ENCODE results near the gene HDHD5. TPM values are rescaled to one million over a fixed set of nuclear protein-coding genes. Genes with fewer than 3 reads are reported as not detected.

The HDHD5 gene
- total RNA-seq, 1 donor from 2014 or later = 69.4 TPM

GRCh38 chr22:17105143-17106129 is 53.6 kb downstream of the HDHD5 start:
- DNase-seq = no peak

DNA sequence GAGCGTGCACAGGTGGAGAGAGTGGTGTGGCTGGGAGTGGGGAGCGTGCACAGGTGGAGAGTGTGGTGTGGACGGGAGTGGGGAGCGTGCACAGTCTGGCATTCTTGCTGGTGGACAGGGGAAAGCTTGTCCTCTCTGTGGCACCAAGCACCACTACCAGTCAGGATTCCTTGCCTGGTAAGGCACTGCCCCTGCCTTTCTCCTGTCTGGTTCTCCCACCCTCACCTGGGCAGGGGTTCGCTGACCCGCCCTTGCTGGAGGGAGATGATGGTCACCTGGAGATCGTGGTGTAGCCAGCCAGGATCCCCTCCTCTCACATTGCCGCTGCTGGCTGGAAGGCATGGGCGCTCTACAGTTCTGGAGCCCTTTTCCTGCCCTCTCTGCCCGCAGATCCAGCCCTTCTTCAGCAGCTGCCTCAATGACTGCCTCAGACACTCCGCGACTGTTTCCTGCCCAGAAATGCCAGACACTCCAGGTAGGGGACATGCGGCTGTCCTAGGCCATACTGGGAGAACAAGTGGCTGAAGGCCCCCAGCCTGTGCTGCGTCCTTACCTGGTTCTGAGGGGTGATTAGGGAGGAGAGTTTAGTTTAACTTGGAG is 54.6 kb downstream of the HDHD5 start:
- DNase-seq = no peak

- DNase-seq = no peak
Measured at GRCh38 chr22:17103351-17103750, 55.7 kb downstream of the HDHD5 start.

GRCh38 chr22:17102297-17102667 is 56.8 kb downstream of the HDHD5 start:
- no peak for DNase-seq

DNA sequence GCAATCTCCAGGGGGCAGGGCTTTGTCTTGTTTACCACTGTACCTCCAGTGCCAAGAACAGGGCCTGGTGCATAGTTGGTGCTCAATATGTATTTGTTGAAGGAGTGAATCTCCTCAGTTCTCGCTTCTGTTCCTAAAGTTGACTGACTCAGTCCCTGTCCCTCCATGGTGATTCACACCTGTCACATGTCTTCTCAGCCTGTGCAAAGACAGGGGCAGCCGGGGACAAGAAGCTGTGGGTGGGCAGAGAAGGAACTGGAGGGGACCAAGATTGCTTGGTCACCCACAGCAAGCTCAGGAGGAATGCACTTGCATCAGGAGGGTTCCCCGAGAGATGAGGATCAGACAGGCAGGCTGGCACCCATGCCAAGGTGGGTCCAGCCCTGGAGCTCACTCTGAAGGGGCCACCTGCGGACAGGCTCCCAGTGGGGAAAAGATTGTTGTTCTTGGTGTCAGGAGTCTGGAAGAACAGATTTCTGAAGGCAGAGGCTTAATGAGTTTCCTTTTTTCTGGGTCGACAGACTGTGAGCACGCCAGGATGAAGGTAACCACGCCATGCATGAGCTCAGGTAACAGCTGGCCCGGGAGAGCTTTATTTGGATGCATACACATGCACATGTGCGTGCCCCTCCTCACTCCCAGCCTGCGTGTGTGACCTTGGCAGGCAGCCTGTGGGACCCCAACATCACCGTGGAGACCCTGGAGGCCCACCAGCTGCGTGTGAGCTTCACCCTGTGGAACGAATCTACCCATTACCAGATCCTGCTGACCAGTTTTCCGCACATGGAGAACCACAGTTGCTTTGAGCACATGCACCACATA is 57.4 kb downstream of the HDHD5 start:
- no peak for DNase-seq

- no peak for DNase-seq
Measured at GRCh38 chr22:17100621-17101020, 58.5 kb downstream of the HDHD5 start.

- no peak for DNase-seq
Measured at GRCh38 chr22:17098379-17098819, 60.7 kb downstream of the HDHD5 start.

GRCh38 chr22:17097701-17098100 is 61.4 kb downstream of the HDHD5 start:
- DNase-seq = no peak

GRCh38 chr22:17097062-17097461 is 62.0 kb downstream of the HDHD5 start:
- no peak for DNase-seq

DNA sequence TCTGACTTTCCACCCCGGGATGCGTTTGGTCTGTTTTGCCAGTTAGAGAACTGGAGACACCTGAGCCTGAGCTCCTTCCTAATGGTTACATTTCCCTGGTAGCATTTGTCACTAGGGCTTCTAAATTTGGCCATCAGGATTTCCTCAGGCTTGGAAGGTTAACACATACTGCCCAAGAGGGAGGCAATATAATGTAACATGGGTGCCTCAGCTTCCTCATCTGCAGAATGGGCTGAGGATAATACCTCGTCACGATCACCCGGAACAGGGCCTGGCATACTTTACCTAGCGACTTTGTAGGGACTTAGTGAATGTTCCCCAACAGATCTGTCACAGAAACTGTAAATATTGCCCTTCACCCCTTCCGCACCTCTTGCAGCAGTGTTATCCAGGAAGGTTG is 63.0 kb downstream of the HDHD5 start:
- DNase-seq = no peak

- no peak for DNase-seq
Measured at GRCh38 chr22:17095538-17095937, 63.5 kb downstream of the HDHD5 start.

- no peak for DNase-seq
Measured at GRCh38 chr22:17093081-17093480, 66.0 kb downstream of the HDHD5 start.

GRCh38 chr22:17091851-17092250 is 67.2 kb downstream of the HDHD5 start:
- DNase-seq = no peak

DNA sequence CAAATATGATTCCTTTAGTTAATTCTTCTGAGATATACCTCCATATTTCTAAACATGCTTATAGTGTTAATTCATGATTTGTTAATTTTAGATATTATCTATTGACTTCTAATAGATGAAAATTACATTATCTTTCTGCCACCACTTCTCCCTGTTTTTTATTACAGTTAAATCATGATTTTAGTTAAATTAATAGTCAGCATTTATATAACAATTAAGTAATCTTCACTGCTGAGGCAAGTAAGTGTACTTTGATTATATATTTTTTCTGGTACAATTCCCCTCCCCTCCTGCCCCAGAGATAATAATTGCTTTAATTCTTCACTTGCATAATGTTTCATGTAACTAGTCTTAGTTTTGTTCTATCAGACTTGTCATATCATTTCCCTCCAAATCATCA is 68.5 kb downstream of the HDHD5 start:
- no peak for DNase-seq

Other genes with a start within 250 kb of the HDHD5 start
- not detected for gene GAB4, start 151.1 kb downstream of the HDHD5 start, total RNA-seq
- gene IL17RA, start 74.3 kb downstream of the HDHD5 start, total RNA-seq = 3.7 TPM
- 0.82 TPM for gene TMEM121B, start 37.9 kb downstream of the HDHD5 start, total RNA-seq
- 4.4 TPM for gene ADA2, start 60.2 kb upstream of the HDHD5 start, total RNA-seq
- 10.4 TPM for gene CECR2, start 210.2 kb upstream of the HDHD5 start, total RNA-seq

All from tongue (tissue), 2 donors.